ENCODE data around the gene UVSSA. TPM values are rescaled to one million over a fixed set of nuclear protein-coding genes. Genes with fewer than 3 reads are reported as not detected.
"Not testable (repeated sequence)": the region's sequence is repeated elsewhere in the genome, so short reads cannot be mapped to it uniquely, and the experiment has no call there.

Gene UVSSA
- total RNA-seq, 1 experiment from 2014 or later = 5.8 TPM

DNA sequence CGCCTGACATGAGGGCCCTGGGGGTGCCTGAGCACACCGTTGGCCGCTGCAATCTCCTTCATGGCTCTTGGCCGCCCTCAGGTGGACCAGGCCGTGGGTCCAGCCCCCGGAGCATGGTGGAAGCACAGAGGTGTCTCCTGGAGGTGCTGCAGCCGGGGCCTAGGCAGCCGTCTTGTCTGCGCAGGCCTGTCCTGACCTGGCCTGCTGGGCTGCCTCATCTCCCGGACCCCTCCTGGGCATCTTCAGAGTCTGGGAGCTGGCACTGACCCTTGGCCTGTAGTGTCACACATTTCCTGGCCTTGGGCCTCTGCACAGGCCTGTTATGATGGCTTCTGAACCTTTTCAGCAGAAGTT lies 20.9 kb downstream of the UVSSA start:
- DNase-seq = no peak
- Histone ChIP-seq H3K4me1 (no peaks in the 10 kb centered on the region), H3K9me3 (replicated peaks) (no peaks in the 10 kb centered on the region), H3K27me3 (no peaks in the 10 kb centered on the region), H3K27ac (no peak overlapping the region), H3K4me3 (no peak overlapping the region), H3K36me3 (no peaks in the 10 kb centered on the region)

DNA sequence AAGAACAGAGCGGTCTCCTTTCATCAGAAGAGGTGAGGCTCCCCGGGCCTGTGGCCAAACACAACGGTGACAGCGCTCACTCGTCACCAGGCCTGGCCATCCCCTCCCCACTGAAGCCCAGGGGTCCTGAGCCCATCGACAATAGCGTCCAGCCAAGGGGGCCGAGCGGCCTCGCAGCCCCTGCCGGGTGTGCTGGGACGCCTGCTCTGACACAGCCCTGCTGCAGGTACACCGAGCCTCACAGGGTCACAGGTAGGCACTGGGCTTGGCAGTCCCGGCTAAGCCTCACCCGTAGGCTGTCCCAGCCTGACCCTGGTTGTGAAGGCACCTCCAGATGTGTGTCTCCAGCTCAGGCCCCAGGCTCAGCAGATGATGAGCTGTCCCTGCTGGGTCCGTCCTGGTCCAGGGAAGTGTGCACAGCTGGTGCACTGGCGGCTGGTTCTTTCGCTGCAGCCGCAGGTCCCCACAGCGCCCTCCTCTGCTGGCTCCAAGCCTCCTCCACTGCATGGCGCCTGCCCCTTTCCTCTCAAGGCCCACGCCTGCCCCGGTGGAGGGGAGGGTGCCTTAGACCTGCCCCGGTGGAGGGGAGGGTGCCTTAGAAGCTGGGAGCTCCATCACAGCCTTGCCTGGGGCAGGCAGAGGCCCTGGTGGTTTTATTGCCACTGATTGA lies 21.5 kb downstream of the UVSSA start:
- Histone ChIP-seq H3K27me3 (no peaks in the 10 kb centered on the region), H3K36me3 (no peaks in the 10 kb centered on the region), H3K4me3 (no peak overlapping the region), H3K4me1 (no peaks in the 10 kb centered on the region), H3K27ac (no peak overlapping the region), H3K9me3 (replicated peaks) (no peaks in the 10 kb centered on the region)
- DNase-seq = no peak

DNA sequence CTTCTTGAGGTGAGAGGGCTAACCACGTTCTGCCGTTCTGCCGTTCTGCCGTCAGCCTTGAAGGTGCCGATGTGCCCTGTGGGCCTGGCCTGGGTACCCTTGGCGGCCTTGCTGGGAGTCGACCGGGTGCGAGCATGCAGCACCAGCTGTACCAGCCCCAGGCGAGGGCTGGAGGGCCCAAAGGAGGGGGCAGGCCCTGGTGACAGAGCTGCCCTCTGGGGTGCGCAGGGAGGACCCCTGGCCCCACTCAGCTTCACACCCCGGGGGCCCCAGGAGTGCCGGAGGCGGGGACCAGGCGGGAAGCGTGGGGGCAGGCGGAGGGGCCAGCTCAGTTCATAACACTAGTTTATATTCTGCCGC lies 22.1 kb downstream of the UVSSA start:
- no peaks in the 10 kb centered on the region for H3K9me3 ChIP-seq (replicated peaks)

DNA sequence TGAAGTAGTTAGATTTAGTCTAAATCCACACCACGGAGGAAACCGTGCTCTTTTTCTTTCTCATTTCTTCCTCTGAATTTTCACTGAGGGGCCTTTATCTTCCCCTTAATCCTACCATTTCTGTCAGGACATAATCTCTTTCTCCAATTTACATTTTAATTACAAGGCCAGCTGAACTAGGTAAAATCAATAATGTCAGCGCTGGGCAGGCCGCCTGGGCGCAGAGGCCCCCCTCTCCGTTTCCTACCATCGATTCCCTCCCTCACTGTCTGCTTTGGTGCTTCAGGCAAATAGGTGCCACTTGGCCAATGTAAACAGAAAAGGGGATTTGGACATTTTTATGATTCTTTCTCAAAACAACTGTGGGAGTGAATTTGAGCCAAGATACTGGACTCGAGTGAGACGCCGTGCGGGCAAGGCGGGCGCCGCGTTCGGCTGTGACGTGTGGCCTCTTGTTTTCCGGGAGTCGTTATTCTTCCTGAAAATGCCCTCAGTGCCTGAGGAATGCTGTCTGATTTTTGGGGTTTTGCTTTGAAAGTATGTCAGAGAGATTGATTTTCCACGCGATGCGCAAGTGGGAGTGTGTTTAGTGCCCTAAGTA lies 22.6 kb downstream of the UVSSA start:
- Histone ChIP-seq H3K9me3 (replicated peaks) (no peaks in the 10 kb centered on the region), H3K36me3 (no peaks in the 10 kb centered on the region), H3K4me3 (no peak overlapping the region), H3K27me3 (no peaks in the 10 kb centered on the region), H3K27ac (no peak overlapping the region), H3K4me1 (no peaks in the 10 kb centered on the region)
- no peak for DNase-seq

More for the DNA sequence above, 22.1 kb downstream of the UVSSA start:
- Histone ChIP-seq H3K36me3 (no peaks in the 10 kb centered on the region), H3K27me3 (no peaks in the 10 kb centered on the region), H3K4me3 (no peak overlapping the region), H3K4me1 (no peaks in the 10 kb centered on the region), H3K27ac (no peak overlapping the region)
- DNase-seq = no peak

DNA sequence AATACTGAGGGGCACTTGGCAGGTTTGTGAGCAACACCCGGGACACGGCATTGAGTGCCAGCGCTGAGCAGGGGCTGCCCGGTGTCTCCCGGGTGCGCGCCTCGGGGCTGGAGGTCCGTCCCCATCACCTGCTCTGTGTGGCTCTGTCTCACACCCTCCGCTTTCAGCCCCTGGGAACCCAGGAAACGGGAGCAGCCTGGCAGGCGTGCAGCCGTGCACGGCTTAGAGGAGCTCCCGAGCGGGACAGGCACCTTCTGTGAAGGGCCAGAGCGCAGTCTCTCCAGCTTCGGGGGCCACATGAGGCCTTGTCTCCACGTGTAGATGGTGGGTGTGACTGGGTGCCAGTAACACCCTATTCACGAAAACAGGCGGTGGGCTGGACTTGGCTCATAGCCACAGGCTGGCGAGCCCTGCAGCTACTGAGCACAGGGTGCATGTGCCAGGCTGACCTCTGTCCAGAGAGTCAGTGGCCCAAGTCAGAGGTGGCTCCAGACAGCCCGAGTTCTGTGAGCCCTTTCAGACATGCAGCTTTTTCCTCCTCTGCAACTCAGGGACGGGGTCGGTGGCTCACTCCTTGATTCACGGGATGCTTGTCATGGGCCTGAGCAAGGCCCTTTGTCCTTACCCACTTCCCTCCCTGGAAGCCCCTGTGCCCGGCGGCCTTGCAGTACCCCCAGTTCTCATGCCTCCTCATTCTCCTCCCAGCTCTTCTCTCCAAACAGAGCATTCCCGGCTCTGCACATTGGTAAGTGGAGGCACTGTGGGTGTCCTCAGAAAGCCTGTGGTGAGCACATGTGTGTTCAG lies 23.5 kb downstream of the UVSSA start:
- no peaks in the 10 kb centered on the region for H3K27me3 ChIP-seq
- no peak for DNase-seq
- H3K27ac ChIP-seq = no peak overlapping the region
- H3K9me3 ChIP-seq (replicated peaks) = no peaks in the 10 kb centered on the region
- H3K36me3 ChIP-seq = no peaks in the 10 kb centered on the region
- no peak overlapping the region for H3K4me3 ChIP-seq
- peaks cover 2% of the 10 kb centered on the region; the same call in 1 of the 2 replicates for H3K4me1 ChIP-seq

DNA sequence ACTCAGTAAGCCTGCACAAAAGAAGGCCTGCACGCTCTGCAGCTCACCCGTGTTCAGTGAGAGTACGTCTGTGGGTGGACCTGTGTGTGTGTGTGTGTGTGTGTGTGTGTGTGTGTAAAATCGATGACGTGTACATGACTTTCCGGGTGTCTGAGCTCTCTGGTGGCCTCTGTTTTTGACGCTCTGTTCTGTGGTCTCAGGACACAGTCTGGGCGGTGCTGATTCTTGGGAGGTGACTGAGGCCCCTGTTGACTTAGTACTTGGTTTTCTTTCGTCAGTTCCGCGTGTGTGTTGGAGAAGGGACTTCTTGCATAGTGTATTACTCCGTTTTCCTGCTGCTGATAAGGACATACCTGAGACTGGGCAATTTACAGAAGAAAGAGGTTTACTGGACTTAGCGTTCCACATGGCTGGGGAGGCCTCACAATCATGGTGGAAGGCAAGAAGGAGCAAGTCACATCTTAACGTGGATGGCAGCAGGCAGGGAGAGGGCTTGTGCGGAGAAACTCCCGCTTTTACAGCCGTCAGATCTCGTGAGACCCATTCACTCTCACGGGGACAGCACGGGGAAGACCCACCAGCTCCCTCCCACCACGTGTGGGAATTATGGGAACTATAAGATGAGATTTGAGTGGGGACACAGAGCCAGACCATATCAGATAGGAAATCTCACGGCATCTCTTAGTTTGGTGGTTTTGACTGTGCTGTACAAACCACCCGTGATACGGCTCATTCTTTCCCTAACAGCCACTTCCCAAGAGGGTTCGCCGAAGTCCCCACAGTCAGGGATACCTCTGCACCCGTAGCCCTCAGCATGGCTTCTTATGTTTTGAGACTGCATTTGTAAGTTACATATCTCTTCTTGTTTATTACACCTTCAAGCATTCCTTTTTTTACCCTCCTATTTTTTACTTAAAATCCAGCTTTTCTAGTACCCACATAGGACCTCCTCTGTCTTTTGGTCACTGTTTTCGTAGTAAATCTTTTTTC lies 24.5 kb downstream of the UVSSA start:
- Histone ChIP-seq H3K27me3 (no peaks in the 10 kb centered on the region), H3K36me3 (no peaks in the 10 kb centered on the region), H3K4me3 (no peak overlapping the region), H3K9me3 (replicated peaks) (no peaks in the 10 kb centered on the region), H3K4me1 (peaks cover 9% of the 10 kb centered on the region), H3K27ac (no peak overlapping the region)
- no peak for DNase-seq

DNA sequence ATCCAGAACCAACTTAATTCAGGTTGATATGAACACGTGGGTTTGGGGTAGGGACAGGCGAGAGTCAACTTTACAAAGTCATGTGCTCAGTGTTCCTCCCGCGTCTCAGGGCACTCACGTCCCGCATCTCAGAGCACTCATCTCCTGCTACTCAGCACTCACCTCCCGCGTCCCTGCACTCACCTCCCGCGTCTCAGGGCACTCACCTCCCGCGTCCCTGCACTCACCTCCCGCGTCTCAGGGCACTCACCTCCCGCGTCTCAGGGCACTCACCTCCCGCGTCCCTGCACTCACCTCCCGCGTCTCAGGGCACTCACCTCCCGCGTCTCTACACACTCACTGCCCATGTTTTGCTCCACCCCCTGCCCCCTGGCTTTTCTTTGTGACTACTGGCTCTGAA lies 25.6 kb downstream of the UVSSA start:
- H3K27me3 ChIP-seq; H3K4me3 ChIP-seq; H3K9me3 ChIP-seq (replicated peaks); H3K27ac ChIP-seq; DNase-seq; H3K36me3 ChIP-seq: not testable (repeated sequence)
- peaks cover 16% of the 10 kb centered on the region for H3K4me1 ChIP-seq

DNA sequence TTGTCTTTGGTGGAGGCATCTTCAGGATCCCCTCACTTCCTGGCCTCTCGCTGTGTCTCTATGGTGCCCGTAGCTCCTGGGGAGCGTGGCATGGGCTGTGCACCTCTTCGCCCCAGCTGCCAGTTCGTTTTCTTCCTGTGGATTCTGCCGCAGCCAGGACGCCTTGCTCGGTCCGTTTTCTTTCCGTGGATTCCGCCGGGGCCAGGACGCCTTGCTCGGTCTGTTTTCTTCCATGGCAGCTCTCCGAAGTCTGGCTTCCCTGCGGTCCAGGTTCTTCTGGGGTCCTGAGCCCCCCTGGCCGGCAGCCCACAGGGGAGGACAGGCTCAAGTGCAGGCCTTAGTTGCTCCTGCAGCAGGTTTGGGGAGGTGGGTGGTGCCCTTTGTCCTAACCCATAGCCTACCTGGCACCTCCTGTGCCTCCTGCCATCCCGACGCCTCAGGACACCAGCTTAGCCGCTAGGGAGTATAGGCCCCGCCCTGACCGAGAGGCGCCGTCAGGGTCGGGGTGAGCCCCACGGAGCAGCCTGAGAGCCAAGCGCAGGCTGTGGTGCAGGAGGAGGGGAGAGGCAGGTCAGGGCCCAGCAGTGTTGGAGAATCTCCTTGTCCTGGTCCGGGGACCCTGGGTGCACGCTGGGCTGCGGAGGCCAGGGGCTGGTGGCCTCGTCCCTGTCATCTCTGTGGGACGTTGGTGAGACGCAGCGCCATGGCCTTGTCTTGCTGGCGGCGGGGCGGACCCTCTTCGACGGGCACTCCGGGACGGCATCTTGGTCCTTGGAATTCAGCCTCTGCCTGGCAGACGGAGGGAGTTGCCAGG lies 27.1 kb downstream of the UVSSA start:
- H3K4me1 ChIP-seq = peaks cover 21% of the 10 kb centered on the region
- H3K27ac ChIP-seq = no peak overlapping the region
- no peaks in the 10 kb centered on the region for H3K27me3 ChIP-seq
- H3K9me3 ChIP-seq (replicated peaks) = no peaks in the 10 kb centered on the region
- H3K36me3 ChIP-seq = no peaks in the 10 kb centered on the region
- no peak overlapping the region for H3K4me3 ChIP-seq
- DNase-seq = no peak

DNA sequence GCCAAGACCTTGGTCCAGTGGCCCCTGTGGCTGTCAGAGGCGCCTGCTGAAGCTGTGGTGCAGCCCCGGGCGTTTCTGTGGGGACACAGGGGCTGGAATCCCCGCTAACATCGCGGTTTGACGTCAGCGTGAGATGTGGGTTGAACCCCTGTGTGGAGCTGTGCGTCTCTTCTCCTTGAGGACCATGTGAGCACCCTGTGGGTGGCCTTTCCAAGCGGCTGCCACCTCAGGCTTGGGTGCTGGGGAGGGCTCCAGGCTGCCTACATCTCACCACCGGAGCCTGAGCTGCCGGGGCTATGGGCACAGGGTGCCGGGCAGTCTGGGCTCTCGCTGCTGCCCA lies 27.7 kb downstream of the UVSSA start:
- H3K36me3 ChIP-seq = no peaks in the 10 kb centered on the region

DNA sequence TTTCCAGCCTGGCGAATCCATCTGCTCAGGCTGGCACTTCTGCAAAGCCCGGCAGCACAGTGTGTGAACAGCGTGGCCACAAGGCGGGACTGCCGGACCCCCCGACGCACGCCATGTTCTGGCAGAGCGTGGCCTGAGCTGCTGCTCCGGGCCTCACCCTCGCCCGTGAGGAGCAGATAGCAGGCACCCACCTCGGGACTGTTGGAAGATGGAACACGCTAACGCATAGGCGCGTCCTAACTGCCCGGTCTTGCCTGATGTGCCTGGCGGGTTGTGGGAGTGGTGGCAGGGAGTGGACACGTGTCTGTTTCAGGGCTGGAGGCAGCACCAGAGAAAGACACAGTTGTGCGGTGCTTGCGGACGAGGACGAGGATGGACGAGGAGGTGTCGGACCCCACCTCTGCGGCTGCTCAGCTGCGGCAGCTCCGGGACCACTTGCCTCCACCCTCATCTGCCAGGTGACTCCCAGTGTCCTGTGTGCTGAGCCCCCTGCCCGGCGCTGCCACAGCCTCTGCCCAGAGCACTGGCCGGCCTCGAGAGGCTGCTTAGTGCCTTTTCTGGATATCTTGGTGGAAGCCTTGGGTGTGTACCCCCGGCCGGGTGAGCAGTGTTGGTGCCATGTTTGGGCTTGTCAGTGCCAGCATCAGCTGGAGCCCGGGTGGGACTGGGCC lies 28.2 kb downstream of the UVSSA start:
- no peak overlapping the region for H3K4me3 ChIP-seq
- no peaks in the 10 kb centered on the region for H3K9me3 ChIP-seq (replicated peaks)
- no peak for DNase-seq
- H3K4me1 ChIP-seq = peaks cover 21% of the 10 kb centered on the region
- no peaks in the 10 kb centered on the region for H3K27me3 ChIP-seq
- H3K27ac ChIP-seq = peak overlapping the region; percentile 88; the same call in 1 of the 2 replicates
- no peaks in the 10 kb centered on the region for H3K36me3 ChIP-seq

More for the DNA sequence above, 27.7 kb downstream of the UVSSA start:
- no peak overlapping the region for H3K27ac ChIP-seq
- no peaks in the 10 kb centered on the region for H3K27me3 ChIP-seq
- H3K4me1 ChIP-seq = peaks cover 21% of the 10 kb centered on the region
- H3K4me3 ChIP-seq = no peak overlapping the region
- no peaks in the 10 kb centered on the region for H3K9me3 ChIP-seq (replicated peaks)
- DNase-seq = no peak

DNA sequence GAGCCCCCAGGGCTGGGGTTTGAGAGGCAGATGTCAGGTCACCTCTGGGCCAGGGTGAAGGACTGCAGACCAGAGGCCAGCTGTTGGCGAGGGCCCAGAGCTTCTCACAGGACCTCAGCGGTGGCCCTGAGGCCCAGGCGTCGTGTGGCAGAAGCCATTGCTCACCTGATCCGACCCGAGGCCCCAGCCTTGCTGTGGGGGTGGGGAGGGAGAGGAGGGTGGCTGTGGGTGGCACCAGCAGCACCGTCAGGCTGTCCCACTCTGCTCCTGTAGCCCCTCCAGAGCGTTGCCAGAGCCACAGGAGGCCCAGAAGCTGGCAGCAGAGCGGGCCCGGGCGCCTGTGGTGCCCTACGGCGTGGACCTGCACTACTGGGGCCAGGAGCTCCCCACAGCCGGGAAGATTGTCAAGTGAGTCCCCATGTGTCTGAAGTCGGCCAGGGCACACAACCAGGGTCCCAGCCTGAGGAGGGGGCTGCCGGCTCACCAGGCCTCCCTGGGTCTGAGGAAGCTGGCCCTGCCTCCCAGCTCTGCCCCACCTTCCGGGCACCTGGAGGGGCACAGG lies 28.8 kb downstream of the UVSSA start:
- no peaks in the 10 kb centered on the region for H3K36me3 ChIP-seq
- H3K9me3 ChIP-seq (replicated peaks) = no peaks in the 10 kb centered on the region
- peak overlapping the region; percentile 88 for H3K27ac ChIP-seq
- peak overlapping the region; percentile 44 for H3K4me3 ChIP-seq
- H3K4me1 ChIP-seq = peaks cover 21% of the 10 kb centered on the region
- no peaks in the 10 kb centered on the region for H3K27me3 ChIP-seq
- DNase-seq = peak in 1 of 2 experiments; percentile 20

DNA sequence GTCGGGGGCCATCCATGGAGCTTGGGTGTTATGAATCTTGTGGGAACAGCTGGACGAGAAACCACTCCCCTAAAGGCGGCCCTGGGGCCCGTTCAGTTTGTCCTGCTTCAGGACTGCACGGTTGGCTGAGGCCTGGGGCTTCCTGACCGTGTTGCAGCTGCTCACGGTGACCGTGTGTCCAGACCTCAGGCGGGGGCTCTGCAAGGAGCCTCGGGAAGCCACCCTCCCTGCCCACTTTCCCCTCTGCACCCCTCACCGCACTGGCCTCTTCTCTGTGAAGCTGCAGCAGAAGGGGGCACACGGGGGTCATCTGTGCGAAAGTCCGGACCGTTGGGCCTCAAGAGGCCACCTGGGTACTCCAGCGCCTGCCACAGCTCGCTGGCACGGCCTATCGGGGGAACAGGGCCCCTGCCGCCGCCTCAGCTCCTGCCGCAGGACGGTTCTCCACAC lies 29.4 kb downstream of the UVSSA start:
- peaks cover 21% of the 10 kb centered on the region for H3K4me1 ChIP-seq
- no peaks in the 10 kb centered on the region for H3K36me3 ChIP-seq
- no peaks in the 10 kb centered on the region for H3K9me3 ChIP-seq (replicated peaks)
- peak; percentile 95 to 97 for DNase-seq
- no peaks in the 10 kb centered on the region for H3K27me3 ChIP-seq
- peak overlapping the region; percentile 44 for H3K4me3 ChIP-seq
- H3K27ac ChIP-seq = peak overlapping the region; percentile 88
